Fibroblast of villous mesenchyme (primary cell): Measurements from ENCODE around the gene PFKFB3. TPM values are rescaled to one million over a fixed set of nuclear protein-coding genes. Genes with fewer than 3 reads are reported as not detected.

Experiments
- DNase-seq: peaks from one replicate; pipeline ENCODE4 v3.0.0-alpha.2; 2010; ENCODE audit warnings: low read depth
- H3K4me3 ChIP-seq: 2 replicates; pipeline ENCODE4 v1.5.1; 2011; ENCODE audit warnings: low read depth, mild to moderate bottlenecking, low read length
- total RNA-seq: library from RNA; depleted of rRNA; stranded (reverse); fragments of >200 nt; gene quantifications from 2 replicates; pipeline ENCODE4 v1.2.3, GENCODE V29; 2012
- TF ChIP-seq, protein P1 (sequence below): IDR thresholded peaks from 2 replicates; pipeline ENCODE4 v1.5.1; 2012; ENCODE audit warnings: low read depth, mild to moderate bottlenecking, low read length; ENCODE audit not compliant: insufficient read depth

The PFKFB3 gene
- total RNA-seq, 1 donor: 44.9 TPM

DNA sequence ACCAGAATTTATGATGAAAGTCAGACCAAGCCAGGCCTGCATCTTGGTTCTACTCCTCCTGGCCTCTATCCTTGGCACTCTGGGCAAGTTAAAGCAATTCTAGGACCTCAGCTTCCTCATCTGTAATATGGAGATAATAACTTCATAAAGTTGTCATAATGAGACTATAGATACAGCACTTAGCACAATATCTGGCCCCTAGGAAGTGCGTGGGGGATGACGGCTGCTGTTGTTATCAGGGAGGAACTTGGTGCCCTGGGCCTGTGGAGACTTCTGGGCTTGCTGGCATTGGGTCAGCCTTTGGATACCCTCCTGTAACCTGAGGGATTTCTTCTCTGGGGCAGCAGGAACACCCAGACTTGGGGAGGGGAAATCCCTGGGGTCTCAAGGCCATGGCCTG is 27.6 kb downstream of the PFKFB3 start:
- H3K4me3 ChIP-seq: no peak overlapping the region
- no peak for DNase-seq
- TF ChIP-seq, protein P1, sequence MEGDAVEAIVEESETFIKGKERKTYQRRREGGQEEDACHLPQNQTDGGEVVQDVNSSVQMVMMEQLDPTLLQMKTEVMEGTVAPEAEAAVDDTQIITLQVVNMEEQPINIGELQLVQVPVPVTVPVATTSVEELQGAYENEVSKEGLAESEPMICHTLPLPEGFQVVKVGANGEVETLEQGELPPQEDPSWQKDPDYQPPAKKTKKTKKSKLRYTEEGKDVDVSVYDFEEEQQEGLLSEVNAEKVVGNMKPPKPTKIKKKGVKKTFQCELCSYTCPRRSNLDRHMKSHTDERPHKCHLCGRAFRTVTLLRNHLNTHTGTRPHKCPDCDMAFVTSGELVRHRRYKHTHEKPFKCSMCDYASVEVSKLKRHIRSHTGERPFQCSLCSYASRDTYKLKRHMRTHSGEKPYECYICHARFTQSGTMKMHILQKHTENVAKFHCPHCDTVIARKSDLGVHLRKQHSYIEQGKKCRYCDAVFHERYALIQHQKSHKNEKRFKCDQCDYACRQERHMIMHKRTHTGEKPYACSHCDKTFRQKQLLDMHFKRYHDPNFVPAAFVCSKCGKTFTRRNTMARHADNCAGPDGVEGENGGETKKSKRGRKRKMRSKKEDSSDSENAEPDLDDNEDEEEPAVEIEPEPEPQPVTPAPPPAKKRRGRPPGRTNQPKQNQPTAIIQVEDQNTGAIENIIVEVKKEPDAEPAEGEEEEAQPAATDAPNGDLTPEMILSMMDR: no peak

DNA sequence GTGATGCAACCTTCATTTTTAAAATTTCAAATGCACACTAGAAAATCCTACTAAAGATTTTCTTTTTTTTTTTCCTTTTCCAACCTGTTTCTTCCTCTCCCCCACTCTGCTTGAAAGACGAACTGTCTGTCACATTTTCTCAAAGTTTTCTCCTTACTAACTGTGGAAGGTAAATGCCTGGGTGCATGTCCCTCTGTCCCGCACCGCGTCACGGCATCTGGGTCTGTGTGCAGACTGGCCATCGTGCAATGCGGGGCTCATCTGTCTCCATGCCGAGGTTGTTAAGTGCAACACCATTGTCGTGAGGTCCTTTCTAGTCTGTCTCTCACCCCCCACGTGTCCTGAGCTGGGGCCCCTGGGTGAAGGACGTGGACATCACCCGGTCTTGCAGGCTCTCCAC is 28.4 kb downstream of the PFKFB3 start:
- H3K4me3 ChIP-seq: no peak overlapping the region
- TF ChIP-seq, protein P1: no peak
- no peak for DNase-seq

DNA sequence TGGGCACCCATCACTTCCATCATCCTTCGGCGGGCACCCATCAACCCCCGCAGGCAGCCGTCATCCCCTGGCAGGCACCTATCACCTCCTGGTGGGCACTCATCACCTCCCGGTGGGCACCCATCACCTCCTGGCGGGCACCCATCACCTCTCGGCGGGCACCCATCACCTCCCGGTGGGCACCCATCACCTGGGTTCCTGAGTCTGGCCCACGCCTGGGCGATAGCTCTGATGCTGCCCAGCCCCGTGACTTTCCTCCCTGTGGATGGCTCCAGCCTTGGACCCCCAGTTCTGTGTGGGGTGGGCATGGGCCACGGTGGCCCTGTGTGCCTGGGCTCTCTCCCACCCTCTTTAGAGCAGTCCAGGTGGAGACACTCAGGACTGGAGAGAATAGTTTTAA is 29.0 kb downstream of the PFKFB3 start:
- TF ChIP-seq, protein P1: no peak
- no peak overlapping the region for H3K4me3 ChIP-seq
- no peak for DNase-seq

DNA sequence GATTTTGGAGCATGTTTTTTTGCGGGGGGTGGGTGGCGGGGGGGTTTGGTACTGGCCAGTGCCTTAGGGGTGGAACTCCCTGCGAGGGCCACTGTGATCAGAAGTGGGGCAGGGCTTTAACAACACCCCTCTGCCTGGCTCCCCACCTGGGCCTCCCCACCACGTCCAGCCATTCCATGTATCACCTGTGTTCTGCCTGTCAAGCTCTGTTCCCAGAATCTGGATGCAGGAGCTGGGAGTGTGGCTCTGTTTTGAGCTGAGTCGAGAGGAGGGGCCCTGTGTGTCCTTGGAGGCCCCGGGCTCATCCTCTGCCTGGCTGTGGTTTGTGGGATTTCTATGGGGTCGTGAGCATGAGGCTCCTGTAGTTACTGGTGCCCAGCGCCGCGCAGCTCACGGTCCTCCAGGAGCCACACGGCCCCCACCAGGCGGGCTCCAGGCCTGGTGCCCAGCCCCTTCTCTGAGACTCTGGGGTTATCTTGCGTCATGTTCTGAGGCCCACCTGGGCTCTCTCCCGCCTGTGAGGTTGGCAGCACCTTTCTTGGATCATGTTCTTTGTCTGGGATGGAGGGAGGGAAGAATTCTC is 29.6 kb downstream of the PFKFB3 start:
- no peak overlapping the region for H3K4me3 ChIP-seq
- TF ChIP-seq, protein P1: no peak
- no peak for DNase-seq

DNA sequence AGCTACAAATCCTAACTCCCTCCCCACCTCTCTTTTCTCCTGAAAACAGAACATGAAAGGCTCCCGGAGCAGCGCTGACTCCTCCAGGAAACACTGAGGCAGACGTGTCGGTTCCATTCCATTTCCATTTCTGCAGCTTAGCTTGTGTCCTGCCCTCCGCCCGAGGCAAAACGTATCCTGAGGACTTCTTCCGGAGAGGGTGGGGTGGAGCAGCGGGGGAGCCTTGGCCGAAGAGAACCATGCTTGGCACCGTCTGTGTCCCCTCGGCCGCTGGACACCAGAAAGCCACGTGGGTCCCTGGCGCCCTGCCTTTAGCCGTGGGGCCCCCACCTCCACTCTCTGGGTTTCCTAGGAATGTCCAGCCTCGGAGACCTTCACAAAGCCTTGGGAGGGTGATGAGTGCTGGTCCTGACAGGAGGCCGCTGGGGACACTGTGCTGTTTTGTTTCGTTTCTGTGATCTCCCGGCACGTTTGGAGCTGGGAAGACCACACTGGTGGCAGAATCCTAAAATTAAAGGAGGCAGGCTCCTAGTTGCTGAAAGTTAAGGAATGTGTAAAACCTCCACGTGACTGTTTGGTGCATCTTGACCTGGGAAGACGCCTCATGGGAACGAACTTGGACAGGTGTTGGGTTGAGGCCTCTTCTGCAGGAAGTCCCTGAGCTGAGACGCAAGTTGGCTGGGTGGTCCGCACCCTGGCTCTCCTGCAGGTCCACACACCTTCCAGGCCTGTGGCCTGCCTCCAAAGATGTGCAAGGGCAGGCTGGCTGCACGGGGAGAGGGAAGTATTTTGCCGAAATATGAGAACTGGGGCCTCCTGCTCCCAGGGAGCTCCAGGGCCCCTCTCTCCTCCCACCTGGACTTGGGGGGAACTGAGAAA is 30.4 kb downstream of the PFKFB3 start:
- TF ChIP-seq, protein P1: no peak
- no peak overlapping the region for H3K4me3 ChIP-seq
- DNase-seq: no peak

DNA sequence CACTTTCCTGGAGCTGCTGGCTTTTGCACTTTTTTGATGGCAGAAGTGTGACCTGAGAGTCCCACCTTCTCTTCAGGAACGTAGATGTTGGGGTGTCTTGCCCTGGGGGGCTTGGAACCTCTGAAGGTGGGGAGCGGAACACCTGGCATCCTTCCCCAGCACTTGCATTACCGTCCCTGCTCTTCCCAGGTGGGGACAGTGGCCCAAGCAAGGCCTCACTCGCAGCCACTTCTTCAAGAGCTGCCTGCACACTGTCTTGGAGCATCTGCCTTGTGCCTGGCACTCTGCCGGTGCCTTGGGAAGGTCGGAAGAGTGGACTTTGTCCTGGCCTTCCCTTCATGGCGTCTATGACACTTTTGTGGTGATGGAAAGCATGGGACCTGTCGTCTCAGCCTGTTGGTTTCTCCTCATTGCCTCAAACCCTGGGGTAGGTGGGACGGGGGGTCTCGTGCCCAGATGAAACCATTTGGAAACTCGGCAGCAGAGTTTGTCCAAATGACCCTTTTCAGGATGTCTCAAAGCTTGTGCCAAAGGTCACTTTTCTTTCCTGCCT is 31.1 kb downstream of the PFKFB3 start:
- DNase-seq: no peak
- TF ChIP-seq, protein P1: no peak
- H3K4me3 ChIP-seq: no peak overlapping the region
